DOHH2 (cell line): ENCODE results near the gene RBL1.

Experiments
- H3F3A ChIP-seq: fragments of 200-600 bp; sonication (generic), shearing (Covaris generic); 2 replicates; pipeline ENCODE4 v1.6.0; 2016; ENCODE audit warnings: antibody characterized with exemption, mild to moderate bottlenecking; ENCODE audit not compliant: control insufficient read depth, insufficient read depth
- H3K27ac ChIP-seq: fragments of 200-600 bp; sonication (generic); 2 replicates; pipeline ENCODE4 v1.5.1; 2014; ENCODE audit warnings: low read depth, mild to moderate bottlenecking, low read length, moderate library complexity
- H3K27me3 ChIP-seq: fragments of 200-600 bp; sonication (generic); 2 replicates; pipeline ENCODE4 v1.6.1; 2014; ENCODE audit warnings: mild to moderate bottlenecking, low read length, mixed read lengths; ENCODE audit not compliant: control insufficient read depth
- H3K36me3 ChIP-seq: fragments of 200-600 bp; sonication (generic); 2 replicates; pipeline ENCODE4 v1.6.1; 2014; ENCODE audit warnings: mild to moderate bottlenecking, low read length, moderate library complexity, mixed read lengths; ENCODE audit not compliant: control insufficient read depth
- H3K4me1 ChIP-seq: fragments of 200-600 bp; sonication (generic); 2 replicates; pipeline ENCODE4 v1.6.1; 2014; ENCODE audit warnings: mild to moderate bottlenecking, low read length, mixed read lengths; ENCODE audit not compliant: control insufficient read depth
- H3K4me2 ChIP-seq: fragments of 200-600 bp; sonication (generic); 2 replicates; pipeline ENCODE4 v1.6.0; 2014; ENCODE audit warnings: mild to moderate bottlenecking, low read length, moderate library complexity
- H3K4me3 ChIP-seq: fragments of 200-600 bp; sonication (generic); 2 replicates; pipeline ENCODE4 v1.5.1; 2014; ENCODE audit warnings: mild to moderate bottlenecking, low read length, mixed read lengths
- H3K79me2 ChIP-seq: fragments of 200-600 bp; sonication (generic); 2 replicates; pipeline ENCODE4 v1.6.1; 2014; ENCODE audit warnings: mild to moderate bottlenecking, low read length, mixed read lengths; ENCODE audit not compliant: control insufficient read depth
- H3K9me2 ChIP-seq: fragments of 200-600 bp; sonication (generic); replicated peaks from 2 replicates; pipeline ENCODE4 v1.6.1; 2014; ENCODE audit warnings: mild to moderate bottlenecking, low read length, mixed read lengths; ENCODE audit not compliant: control insufficient read depth
- H3K9me3 ChIP-seq: fragments of 200-600 bp; sonication (generic); 2 replicates; pipeline ENCODE4 v1.6.1; 2014; ENCODE audit warnings: antibody characterized with exemption, low read length, mixed read lengths; ENCODE audit not compliant: control insufficient read depth, insufficient read depth
- H4K20me1 ChIP-seq: fragments of 200-600 bp; sonication (generic); 2 replicates; pipeline ENCODE4 v1.6.0; 2014; ENCODE audit warnings: low read depth, mild to moderate bottlenecking, antibody characterized with exemption, low read length, moderate library complexity; ENCODE audit not compliant: control insufficient read depth, insufficient read depth
- EZH2phosphoT487 ChIP-seq: fragments of 200-600 bp; sonication (generic); IDR thresholded peaks from 2 replicates; pipeline ENCODE4 v1.6.1; 2017; ENCODE audit warnings: borderline replicate concordance, mild to moderate bottlenecking, antibody characterized with exemption, low read length, moderate library complexity, mixed read lengths
- TF ChIP-seq, protein P1 (sequence below): fragments of 200-600 bp; sonication (generic); IDR thresholded peaks from one replicate; pipeline ENCODE4 v1.5.1; 2014; ENCODE audit warnings: antibody characterized with exemption, mild to moderate bottlenecking, low read depth, low read length; ENCODE audit not compliant: poor library complexity, severe bottlenecking

RBL1 gene

DNA sequence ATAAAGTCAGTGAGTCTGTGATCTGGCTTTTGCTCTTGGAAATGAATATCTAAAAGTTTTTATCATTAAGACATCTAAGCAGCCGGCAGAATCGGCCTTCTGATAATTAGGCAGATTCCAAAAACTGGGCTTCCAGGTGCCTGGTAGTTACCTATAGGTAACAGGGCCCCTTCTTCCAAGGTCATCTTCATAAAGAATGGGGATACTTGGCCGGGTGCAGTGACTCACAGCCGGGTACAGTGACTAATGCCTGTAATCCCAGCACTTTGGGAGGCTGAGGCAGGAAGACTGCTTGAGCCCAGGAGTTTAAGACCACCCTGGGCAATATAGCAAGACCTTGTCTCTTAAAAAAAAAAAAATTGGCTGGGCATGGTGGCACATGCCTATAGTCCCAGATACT lies 12.9 kb upstream of the RBL1 start:
- Histone ChIP-seq H3K36me3 (no peaks in the 10 kb centered on the region), H3K27ac (no peak overlapping the region), H3K27me3 (no peaks in the 10 kb centered on the region), H3F3A (no peaks in the 10 kb centered on the region), H3K9me3 (no peaks in the 10 kb centered on the region), H3K9me2 (no peaks in the 10 kb centered on the region), H3K4me3 (no peak overlapping the region), H3K4me2 (no peak overlapping the region), H4K20me1 (no peaks in the 10 kb centered on the region), H3K79me2 (no peaks in the 10 kb centered on the region), H3K4me1 (no peaks in the 10 kb centered on the region)
- TF ChIP-seq, protein P1, sequence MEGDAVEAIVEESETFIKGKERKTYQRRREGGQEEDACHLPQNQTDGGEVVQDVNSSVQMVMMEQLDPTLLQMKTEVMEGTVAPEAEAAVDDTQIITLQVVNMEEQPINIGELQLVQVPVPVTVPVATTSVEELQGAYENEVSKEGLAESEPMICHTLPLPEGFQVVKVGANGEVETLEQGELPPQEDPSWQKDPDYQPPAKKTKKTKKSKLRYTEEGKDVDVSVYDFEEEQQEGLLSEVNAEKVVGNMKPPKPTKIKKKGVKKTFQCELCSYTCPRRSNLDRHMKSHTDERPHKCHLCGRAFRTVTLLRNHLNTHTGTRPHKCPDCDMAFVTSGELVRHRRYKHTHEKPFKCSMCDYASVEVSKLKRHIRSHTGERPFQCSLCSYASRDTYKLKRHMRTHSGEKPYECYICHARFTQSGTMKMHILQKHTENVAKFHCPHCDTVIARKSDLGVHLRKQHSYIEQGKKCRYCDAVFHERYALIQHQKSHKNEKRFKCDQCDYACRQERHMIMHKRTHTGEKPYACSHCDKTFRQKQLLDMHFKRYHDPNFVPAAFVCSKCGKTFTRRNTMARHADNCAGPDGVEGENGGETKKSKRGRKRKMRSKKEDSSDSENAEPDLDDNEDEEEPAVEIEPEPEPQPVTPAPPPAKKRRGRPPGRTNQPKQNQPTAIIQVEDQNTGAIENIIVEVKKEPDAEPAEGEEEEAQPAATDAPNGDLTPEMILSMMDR, result no peak
- TF ChIP-seq EZH2phosphoT487, result no peak

DNA sequence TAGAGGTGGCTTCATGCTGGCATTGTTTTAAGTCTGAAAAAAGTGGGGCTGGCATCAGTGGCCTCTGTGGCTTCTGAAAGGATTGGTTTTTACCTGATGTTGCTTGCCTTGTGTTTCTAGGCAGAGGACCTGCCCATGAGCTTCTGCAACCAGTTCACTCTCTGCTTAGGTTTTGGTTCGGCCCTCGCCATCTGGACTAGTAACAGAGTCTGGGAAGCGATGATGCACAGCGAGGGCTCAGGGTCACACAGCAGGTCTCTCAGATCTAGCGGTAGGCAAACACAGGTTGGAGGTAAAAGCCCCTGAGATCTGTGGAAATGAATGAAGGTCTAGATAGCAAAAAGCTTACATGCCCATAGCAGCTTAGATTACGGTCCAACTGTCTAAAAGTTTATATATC lies 6.8 kb upstream of the RBL1 start:
- no peak for TF ChIP-seq EZH2phosphoT487
- TF ChIP-seq, protein P1, result no peak
- no peaks in the 10 kb centered on the region for H4K20me1 ChIP-seq
- H3K9me3 ChIP-seq, result no peaks in the 10 kb centered on the region
- no peaks in the 10 kb centered on the region for H3K79me2 ChIP-seq
- H3K27ac ChIP-seq, result no peak overlapping the region
- H3K36me3 ChIP-seq, result no peaks in the 10 kb centered on the region
- H3K9me2 ChIP-seq, result no peaks in the 10 kb centered on the region
- no peak overlapping the region for H3K4me2 ChIP-seq
- H3K4me1 ChIP-seq, result peaks cover 10% of the 10 kb centered on the region
- H3K4me3 ChIP-seq, result no peak overlapping the region
- 0 out of 2 replicates have a peak, but pooled peaks cover 3% of the 10 kb centered on the region for H3F3A ChIP-seq
- no peaks in the 10 kb centered on the region for H3K27me3 ChIP-seq

DNA sequence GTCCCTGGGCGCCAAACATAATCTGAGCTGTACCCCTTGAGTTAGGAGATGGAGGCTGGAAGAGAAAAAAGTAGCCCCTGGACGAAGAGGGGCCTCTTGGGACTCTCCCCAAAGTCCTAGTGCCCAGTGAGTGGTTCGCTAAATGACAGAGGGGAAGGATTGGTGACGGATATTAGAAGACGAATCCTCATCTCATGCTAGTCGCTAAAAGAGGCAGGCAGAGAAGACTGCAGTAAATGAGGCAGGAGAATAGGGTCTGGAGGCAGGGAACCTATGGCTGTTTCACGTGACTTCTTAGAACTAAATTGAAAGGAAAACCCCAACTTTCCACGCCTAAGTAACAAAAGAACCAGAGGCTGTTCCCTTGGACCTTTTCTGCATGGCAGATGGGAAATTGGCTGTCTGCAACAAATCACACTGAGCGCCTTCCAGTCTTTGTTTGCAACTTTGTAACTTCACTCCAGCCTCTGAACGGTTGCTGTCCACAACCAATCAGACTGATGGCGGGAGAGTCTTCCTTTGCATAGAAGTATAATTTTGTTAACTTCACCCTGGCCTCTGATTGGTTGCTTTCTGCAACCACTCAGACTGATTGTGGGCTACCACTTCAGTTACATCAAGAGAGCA lies 731 bp upstream of the RBL1 start:
- H3K27ac ChIP-seq, result peak overlapping the region; percentile 87
- TF ChIP-seq, protein P1, result peak; percentile 4
- no peak for TF ChIP-seq EZH2phosphoT487
- peak overlapping the region; percentile 98 for H3K4me3 ChIP-seq

More for the DNA sequence above, 731 bp upstream of the RBL1 start:
- no peaks in the 10 kb centered on the region for H3K9me3 ChIP-seq
- H3K27me3 ChIP-seq, result no peaks in the 10 kb centered on the region
- peaks cover 59% of the 10 kb centered on the region for H3K4me1 ChIP-seq
- peaks cover 41% of the 10 kb centered on the region for H3K36me3 ChIP-seq
- H3K79me2 ChIP-seq, result peaks cover 43% of the 10 kb centered on the region
- peaks cover 8% of the 10 kb centered on the region; the same call in 1 of the 2 replicates for H3F3A ChIP-seq
- H4K20me1 ChIP-seq, result no peaks in the 10 kb centered on the region
- H3K9me2 ChIP-seq, result no peaks in the 10 kb centered on the region
- H3K4me2 ChIP-seq, result peak overlapping the region; percentile 96
